Measurements from ENCODE around the gene SCAF4. TPM values are rescaled to one million over a fixed set of nuclear protein-coding genes. Genes with fewer than 3 reads are reported as not detected.

SCAF4 gene
- polyA plus RNA-seq, 2 of the 4 experiments (the other 2 are of a cell fraction): 10.4 to 16.6 TPM

DNA sequence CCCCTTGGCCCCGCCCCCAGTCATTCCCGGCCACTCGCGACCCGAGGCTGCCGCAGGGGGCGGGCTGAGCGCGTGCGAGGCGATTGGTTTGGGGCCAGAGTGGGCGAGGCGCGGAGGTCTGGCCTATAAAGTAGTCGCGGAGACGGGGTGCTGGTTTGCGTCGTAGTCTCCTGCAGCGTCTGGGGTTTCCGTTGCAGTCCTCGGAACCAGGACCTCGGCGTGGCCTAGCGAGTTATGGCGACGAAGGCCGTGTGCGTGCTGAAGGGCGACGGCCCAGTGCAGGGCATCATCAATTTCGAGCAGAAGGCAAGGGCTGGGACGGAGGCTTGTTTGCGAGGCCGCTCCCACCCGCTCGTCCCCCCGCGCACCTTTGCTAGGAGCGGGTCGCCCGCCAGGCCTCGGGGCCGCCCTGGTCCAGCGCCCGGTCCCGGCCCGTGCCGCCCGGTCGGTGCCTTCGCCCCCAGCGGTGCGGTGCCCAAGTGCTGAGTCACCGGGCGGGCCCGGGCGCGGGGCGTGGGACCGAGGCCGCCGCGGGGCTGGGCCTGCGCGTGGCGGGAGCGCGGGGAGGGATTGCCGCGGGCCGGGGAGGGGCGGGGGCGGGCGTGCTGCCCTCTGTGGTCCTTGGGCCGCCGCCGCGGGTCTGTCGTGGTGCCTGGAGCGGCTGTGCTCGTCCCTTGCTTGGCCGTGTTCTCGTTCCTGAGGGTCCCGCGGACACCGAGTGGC, 72.2 kb downstream of the SCAF4 start, which contains the start of gene SOD1:
Gene SOD1, plus strand, starts transcription at position 158 of the 723 bp plus-strand sequence. Its CDS starts 77 bp downstream, at position 235.
- DNase-seq (ENCODE audit: low read depth in 1 of 2, low spot score in 1 of 2): peak; percentile 72 to 90
- Histone ChIP-seq H3K9me3 (no peaks in the 10 kb centered on the region), H3K4me1 (peaks cover 22% of the 10 kb centered on the region; the same call in 2 of the 3 replicates), H3K4me2 (peak within 1 kb of the TSS; percentile 82), H3K27ac (peak within 1 kb of the TSS; percentile 93 to 98), H3K4me3 (peak within 1 kb of the TSS; percentile 80)
- WGBS (ENCODE audit: missing lambda C conversion rate): 0% methylated on average over 4 of the region's 87 CpGs
- peak; percentile 95 to 98 for ATAC-seq
- ChIA-PET POLR2A (no interaction called here), CTCF (no interaction called here)
- TF ChIP-seq RNF2 (IDR thresholded peaks at IDR 0.05; ENCODE audit: borderline replicate concordance, low read depth): no peak
- TF ChIP-seq, protein P1, sequence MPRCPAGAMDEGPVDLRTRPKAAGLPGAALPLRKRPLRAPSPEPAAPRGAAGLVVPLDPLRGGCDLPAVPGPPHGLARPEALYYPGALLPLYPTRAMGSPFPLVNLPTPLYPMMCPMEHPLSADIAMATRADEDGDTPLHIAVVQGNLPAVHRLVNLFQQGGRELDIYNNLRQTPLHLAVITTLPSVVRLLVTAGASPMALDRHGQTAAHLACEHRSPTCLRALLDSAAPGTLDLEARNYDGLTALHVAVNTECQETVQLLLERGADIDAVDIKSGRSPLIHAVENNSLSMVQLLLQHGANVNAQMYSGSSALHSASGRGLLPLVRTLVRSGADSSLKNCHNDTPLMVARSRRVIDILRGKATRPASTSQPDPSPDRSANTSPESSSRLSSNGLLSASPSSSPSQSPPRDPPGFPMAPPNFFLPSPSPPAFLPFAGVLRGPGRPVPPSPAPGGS (IDR thresholded peaks at IDR 0.05): peak; percentile 80
- TF ChIP-seq PHF8 (IDR thresholded peaks at IDR 0.05; ENCODE audit: borderline replicate concordance, low read depth): peak; percentile 87
- TF ChIP-seq POLR2A (IDR thresholded peaks at IDR 0.05; ENCODE audit: low read length): peak; percentile 99
- no peak for TF ChIP-seq FOSL2 (IDR thresholded peaks at IDR 0.05)
- TF ChIP-seq FOSL2 (CRISPR knock-in tag; IDR thresholded peaks at IDR 0.05): peak; percentile 48; the same call in 1 of the 2 replicates
- TF ChIP-seq CBX2 (IDR thresholded peaks at IDR 0.05; ENCODE audit: borderline replicate concordance, low read depth): no peak
- peak; percentile 24; the same call in 1 of the 2 replicates for TF ChIP-seq MYC (IDR thresholded peaks at IDR 0.05; ENCODE audit: borderline replicate concordance, low read length)
- TF ChIP-seq, protein P2, sequence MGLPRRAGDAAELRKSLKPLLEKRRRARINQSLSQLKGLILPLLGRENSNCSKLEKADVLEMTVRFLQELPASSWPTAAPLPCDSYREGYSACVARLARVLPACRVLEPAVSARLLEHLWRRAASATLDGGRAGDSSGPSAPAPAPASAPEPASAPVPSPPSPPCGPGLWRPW (IDR thresholded peaks at IDR 0.05): no peak
- TF ChIP-seq, protein P3, sequence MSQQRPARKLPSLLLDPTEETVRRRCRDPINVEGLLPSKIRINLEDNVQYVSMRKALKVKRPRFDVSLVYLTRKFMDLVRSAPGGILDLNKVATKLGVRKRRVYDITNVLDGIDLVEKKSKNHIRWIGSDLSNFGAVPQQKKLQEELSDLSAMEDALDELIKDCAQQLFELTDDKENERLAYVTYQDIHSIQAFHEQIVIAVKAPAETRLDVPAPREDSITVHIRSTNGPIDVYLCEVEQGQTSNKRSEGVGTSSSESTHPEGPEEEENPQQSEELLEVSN (IDR thresholded peaks at IDR 0.05; ENCODE audit: borderline replicate concordance, low read depth): 0 out of 2 replicates have a peak, but pooled peaks have one; percentile 22
- TF ChIP-seq JUN (IDR thresholded peaks at IDR 0.05): peak in 1 of 2 experiments; percentile 89; a peak in 4 of 5 replicates
- TF ChIP-seq, protein P4, sequence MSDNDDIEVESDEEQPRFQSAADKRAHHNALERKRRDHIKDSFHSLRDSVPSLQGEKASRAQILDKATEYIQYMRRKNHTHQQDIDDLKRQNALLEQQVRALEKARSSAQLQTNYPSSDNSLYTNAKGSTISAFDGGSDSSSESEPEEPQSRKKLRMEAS (IDR thresholded peaks at IDR 0.05): peak; percentile 67; the same call in 1 of the 2 replicates
- FAIRE-seq: no peak

DNA sequence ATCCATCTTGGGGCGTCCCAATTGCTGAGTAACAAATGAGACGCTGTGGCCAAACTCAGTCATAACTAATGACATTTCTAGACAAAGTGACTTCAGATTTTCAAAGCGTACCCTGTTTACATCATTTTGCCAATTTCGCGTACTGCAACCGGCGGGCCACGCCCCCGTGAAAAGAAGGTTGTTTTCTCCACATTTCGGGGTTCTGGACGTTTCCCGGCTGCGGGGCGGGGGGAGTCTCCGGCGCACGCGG, 72.7 kb downstream of the SCAF4 start:
- FAIRE-seq: no peak
- ChIA-PET CTCF (no interaction called here), POLR2A (no interaction called here)
- WGBS (ENCODE audit: missing lambda C conversion rate): 2% methylated on average over 12 of the region's 18 CpGs
- no peak for TF ChIP-seq SMC3 (IDR thresholded peaks at IDR 0.05)
- TF ChIP-seq, protein P4 (IDR thresholded peaks at IDR 0.05): peak; percentile 86; the same call in 1 of the 2 replicates
- no peak for TF ChIP-seq ESRRA (IDR thresholded peaks at IDR 0.05; ENCODE audit: borderline replicate concordance, low read length)
- TF ChIP-seq, protein P2 (IDR thresholded peaks at IDR 0.05): no peak
- TF ChIP-seq, protein P3 (IDR thresholded peaks at IDR 0.05; ENCODE audit: borderline replicate concordance, low read depth): 0 out of 2 replicates have a peak, but pooled peaks have one; percentile 46
- TF ChIP-seq CBX8 (IDR thresholded peaks at IDR 0.05): no peak
- TF ChIP-seq, protein P5, sequence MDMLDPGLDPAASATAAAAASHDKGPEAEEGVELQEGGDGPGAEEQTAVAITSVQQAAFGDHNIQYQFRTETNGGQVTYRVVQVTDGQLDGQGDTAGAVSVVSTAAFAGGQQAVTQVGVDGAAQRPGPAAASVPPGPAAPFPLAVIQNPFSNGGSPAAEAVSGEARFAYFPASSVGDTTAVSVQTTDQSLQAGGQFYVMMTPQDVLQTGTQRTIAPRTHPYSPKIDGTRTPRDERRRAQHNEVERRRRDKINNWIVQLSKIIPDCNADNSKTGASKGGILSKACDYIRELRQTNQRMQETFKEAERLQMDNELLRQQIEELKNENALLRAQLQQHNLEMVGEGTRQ (IDR thresholded peaks at IDR 0.05): no peak
- peak overlapping the region; percentile 80 for H3K4me3 ChIP-seq
- H3K27ac ChIP-seq: peak overlapping the region; percentile 93 to 98
- DNase-seq (ENCODE audit: low read depth in 1 of 2, low spot score in 1 of 2): no peak
- H3K4me2 ChIP-seq: peak overlapping the region; percentile 66
- H3K4me1 ChIP-seq: peaks cover 22% of the 10 kb centered on the region; the same call in 2 of the 3 replicates
- no peaks in the 10 kb centered on the region for H3K9me3 ChIP-seq
- peak; percentile 36 to 70 for ATAC-seq

DNA sequence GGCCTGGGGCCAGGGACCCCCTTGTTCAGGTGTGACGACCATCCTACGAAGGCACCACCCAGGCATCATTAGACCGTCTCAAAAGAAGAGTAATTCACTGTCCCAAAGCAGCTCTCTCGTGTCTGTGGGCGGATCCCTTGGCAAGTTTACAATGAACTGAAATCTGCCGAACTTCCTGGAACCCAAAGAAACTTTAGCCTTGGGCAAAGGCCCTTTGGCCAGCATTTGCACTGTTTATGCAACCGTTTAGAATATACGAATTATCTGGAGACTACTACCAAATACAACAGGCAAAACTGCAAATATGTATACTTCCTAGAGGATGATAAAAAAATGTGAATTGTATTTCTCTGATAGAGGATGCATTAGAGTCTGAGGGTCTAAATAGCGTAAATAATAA, 73.9 kb downstream of the SCAF4 start:
- ChIA-PET CTCF (no interaction called here), POLR2A (no interaction called here)
- Histone ChIP-seq H3K4me1 (peaks cover 22% of the 10 kb centered on the region; the same call in 2 of the 3 replicates), H3K4me2 (no peak overlapping the region), H3K27ac (no peak overlapping the region), H3K9me3 (no peaks in the 10 kb centered on the region), H3K4me3 (no peak overlapping the region)
- ATAC-seq: no peak
- FAIRE-seq: no peak
- no peak for DNase-seq (ENCODE audit: low read depth in 1 of 2, low spot score in 1 of 2)
- WGBS (ENCODE audit: missing lambda C conversion rate): 74% methylated on average over 9 of the region's 9 CpGs
- TF ChIP-seq RNF2 (IDR thresholded peaks at IDR 0.05; ENCODE audit: borderline replicate concordance, low read depth) (no peak), EP300 (IDR thresholded peaks at IDR 0.05) (no peak), CBX2 (IDR thresholded peaks at IDR 0.05; ENCODE audit: borderline replicate concordance, low read depth) (no peak), PHF8 (IDR thresholded peaks at IDR 0.05; ENCODE audit: borderline replicate concordance, low read depth) (no peak), CBX8 (IDR thresholded peaks at IDR 0.05) (no peak), JUN (IDR thresholded peaks at IDR 0.05) (no peak), SREBF2 (IDR thresholded peaks at IDR 0.05) (no peak), TP53 (CRISPR knock-in tag; IDR thresholded peaks at IDR 0.05) (no peak), GATA3 (IDR thresholded peaks at IDR 0.05; ENCODE audit: borderline replicate concordance) (no peak), MYC (IDR thresholded peaks at IDR 0.05; ENCODE audit: borderline replicate concordance, low read length) (no peak), ZNF302 (CRISPR knock-in tag; IDR thresholded peaks at IDR 0.05) (no peak)
- TF ChIP-seq, protein P5 (IDR thresholded peaks at IDR 0.05): no peak
- TF ChIP-seq, protein P6, sequence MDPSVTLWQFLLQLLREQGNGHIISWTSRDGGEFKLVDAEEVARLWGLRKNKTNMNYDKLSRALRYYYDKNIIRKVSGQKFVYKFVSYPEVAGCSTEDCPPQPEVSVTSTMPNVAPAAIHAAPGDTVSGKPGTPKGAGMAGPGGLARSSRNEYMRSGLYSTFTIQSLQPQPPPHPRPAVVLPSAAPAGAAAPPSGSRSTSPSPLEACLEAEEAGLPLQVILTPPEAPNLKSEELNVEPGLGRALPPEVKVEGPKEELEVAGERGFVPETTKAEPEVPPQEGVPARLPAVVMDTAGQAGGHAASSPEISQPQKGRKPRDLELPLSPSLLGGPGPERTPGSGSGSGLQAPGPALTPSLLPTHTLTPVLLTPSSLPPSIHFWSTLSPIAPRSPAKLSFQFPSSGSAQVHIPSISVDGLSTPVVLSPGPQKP (IDR thresholded peaks at IDR 0.05; ENCODE audit: low read depth, low read length): no peak
- TF ChIP-seq, protein P7, sequence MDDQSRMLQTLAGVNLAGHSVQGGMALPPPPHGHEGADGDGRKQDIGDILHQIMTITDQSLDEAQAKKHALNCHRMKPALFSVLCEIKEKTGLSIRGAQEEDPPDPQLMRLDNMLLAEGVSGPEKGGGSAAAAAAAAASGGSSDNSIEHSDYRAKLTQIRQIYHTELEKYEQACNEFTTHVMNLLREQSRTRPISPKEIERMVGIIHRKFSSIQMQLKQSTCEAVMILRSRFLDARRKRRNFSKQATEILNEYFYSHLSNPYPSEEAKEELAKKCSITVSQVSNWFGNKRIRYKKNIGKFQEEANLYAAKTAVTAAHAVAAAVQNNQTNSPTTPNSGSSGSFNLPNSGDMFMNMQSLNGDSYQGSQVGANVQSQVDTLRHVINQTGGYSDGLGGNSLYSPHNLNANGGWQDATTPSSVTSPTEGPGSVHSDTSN (IDR thresholded peaks at IDR 0.05): no peak

All from A549 (cell line).